ENCODE results near the gene GALNT11.

The GALNT11 gene

DNA sequence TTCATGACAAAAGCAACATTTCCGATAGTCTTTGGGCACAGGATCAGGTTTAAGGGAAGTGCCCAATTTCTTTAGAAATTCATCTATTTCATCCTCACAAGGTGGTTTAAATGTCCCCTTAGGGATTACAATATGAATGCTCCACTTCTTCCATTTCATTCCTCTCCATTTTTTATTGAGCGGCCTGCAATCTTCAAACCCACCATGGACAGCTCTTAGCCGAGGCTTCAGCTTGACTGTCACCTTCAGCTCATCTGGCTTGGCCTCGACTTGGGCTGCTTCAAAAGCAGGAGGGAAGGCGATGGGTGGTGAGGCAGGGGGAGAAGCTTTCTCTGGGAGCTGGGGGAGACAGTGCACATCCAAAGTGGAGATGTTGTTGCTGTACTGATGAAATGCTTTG, 123.2 kb downstream of the GALNT11 start:
- no peak for DNase-seq (ENCODE audit: low read depth)

DNA sequence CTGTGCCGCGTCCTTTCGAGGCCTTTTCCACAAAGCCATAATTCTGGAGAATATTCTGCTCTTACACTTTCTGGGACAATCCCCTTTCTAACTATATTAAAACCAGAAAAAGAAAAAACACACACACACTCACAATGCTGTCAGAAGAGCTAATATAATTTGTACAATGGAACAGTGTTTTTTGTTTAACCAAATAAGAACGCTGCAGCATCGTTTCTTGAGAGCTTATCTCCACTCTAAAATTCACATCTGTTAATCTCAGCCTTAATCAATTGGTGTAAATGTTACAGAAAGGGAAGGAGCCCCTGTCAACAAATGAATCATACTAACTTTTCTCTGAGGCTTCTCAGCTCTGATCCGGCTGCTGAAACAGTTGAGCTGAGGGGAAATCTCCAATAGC, 123.9 kb downstream of the GALNT11 start:
- no peak for DNase-seq (ENCODE audit: low read depth)

DNA sequence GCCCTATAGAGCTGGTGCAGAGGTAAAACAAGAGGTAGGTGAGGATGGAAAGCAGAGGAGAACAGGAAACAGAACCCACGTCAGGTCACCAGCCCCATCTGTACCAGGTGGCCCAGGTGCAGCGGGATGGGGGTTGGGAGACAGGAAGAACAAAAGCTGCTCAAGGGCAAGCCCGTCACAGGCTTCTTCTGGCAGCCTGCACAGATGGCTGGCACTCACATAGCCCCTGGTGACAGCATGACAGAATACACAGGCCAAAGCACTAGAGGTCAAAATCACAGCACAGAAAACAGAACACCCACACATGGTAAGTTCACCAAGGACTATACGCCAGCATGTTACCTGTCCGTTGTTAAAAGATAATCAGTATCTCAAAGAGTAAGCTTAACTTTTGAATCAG, 126.8 kb downstream of the GALNT11 start:
- no peak for DNase-seq (ENCODE audit: low read depth)

DNA sequence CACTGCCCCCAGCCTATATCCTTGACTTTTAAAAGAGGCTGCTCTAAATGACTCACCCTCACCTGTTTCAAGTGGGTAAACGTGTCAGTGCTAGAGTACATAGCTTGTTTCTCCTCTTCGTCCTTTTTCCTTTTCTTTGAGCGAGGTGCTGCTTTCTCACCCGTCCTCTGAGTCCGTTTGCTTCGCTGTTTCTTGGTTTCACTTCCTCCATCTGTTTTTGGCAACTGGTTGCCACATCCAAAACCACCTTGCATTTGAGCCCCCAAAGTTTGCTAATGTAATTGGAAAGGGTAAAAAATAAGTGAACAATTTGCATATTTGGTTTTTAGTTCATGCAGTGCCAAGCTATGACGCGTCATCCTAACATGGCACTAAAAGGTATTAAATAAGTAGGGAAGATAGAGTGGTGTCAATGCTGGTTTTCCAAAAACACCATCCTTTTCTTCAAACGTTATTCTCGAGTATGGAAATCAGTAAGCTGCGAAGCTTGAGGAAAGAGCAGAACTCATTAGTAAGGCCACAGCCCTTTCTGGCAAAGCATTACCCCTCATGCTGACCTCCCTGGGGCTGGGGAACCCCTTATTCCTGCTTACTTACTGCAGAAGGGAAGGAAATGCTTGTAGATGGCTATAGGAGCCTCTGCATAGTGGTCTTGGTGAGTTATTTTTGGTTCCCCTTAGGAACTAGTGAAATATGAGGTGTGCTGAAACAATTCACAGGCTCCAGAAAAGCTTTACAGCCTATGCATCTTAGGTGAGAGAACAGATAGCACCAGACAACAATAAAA, 133.5 kb downstream of the GALNT11 start:
- DNase-seq (ENCODE audit: low read depth): no peak

DNA sequence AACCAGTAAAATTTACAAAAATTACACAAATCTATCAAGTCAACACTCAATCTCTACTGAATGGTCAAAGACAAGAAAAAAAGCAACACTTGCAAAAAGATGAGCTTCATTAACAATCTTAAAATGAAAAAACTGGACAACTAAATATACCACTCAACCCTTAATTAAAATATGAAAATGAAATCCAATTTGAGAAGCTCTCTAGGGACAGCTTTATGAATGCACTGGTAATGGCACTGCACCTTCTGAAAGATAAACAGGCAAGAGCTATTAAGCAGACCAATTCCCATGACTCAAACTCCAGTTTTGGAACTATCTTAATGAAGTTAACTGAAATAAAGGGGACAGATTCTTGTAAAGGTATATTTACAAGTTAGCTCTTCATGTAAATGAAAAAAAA, 135.7 kb downstream of the GALNT11 start:
- DNase-seq (ENCODE audit: low read depth): no peak

DNA sequence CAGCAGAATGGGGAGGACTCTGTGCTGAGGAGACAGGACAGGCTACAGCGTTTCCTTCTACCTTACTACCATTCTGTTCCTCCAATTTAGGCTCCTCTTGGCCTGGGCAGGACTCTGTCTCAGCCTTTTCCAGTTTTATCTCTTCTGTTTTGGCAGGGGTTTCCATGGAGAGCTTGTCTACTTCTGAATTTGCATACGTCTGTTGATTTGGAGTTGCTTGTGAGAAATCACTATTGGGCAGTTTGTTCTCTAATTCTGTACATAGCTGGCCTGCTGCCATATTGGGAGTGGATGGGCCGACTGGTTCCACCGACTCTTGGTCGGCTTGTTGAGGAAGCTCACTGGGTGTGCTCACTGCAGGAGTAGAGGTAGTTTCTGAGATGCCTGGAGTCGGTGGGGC, 136.8 kb downstream of the GALNT11 start:
- no peak for DNase-seq (ENCODE audit: low read depth)
